ENCODE data around the gene MTO1.
A peak's percentile ranks its signal among the peaks of the same experiment; 100 is the strongest.
"Not testable (repeated sequence)": the region's sequence is repeated elsewhere in the genome, so short reads cannot be mapped to it uniquely, and the experiment has no call there.

The MTO1 gene

GRCh38 chr6:73491377-73491776 is 29.8 kb downstream of the MTO1 start:
- DNase-seq = no peak
- intact Hi-C loops (cut with DNase I) = no loop called here

- intact Hi-C loops (cut with DNase I) = no loop called here
- no peak for DNase-seq
These were observed 36.4 kb downstream of the MTO1 start for GRCh38 chr6:73497915-73498314.

GRCh38 chr6:73503027-73503772 is 41.7 kb downstream of the MTO1 start:
- no peak for DNase-seq
- intact Hi-C loops (cut with DNase I) = no loop called here

GRCh38 chr6:73504160-73504559 is 42.6 kb downstream of the MTO1 start:
- no peak for DNase-seq
- intact Hi-C loops (cut with DNase I) = no loop called here

GRCh38 chr6:73505142-73505541 is 43.6 kb downstream of the MTO1 start:
- intact Hi-C loops (cut with DNase I) = no loop called here
- DNase-seq = no peak

GRCh38 chr6:73505705-73506104 is 44.2 kb downstream of the MTO1 start:
- DNase-seq; intact Hi-C loops (cut with DNase I): not testable (repeated sequence)

- intact Hi-C loops (cut with DNase I) = no loop called here
- no peak for DNase-seq
These were observed 44.7 kb downstream of the MTO1 start for GRCh38 chr6:73506246-73506645.

- DNase-seq = no peak
- intact Hi-C loops (cut with DNase I) = no loop called here
These were observed 47.2 kb downstream of the MTO1 start for GRCh38 chr6:73508776-73509175.

- intact Hi-C loops (cut with DNase I) = loop anchor here (10.0 kb wide), 1 partner anchor 55 kb away; the partner anchor contains the start of gene CGAS
- DNase-seq = no peak
These were observed 48.3 kb downstream of the MTO1 start for GRCh38 chr6:73509851-73510250.

- intact Hi-C loops (cut with DNase I) = loop anchor here (10.0 kb wide), 1 partner anchor 57 kb away; the partner anchor contains the start of gene CGAS
- DNase-seq = no peak
These were observed 50.3 kb downstream of the MTO1 start for GRCh38 chr6:73511796-73512195.

- no peak for DNase-seq
- intact Hi-C loops (cut with DNase I) = loop anchor here (10.0 kb wide), 1 partner anchor 59 kb away; the partner anchor contains the start of gene CGAS
These were observed 51.9 kb downstream of the MTO1 start for GRCh38 chr6:73513496-73513854.

- intact Hi-C loops (cut with DNase I) = loop anchor here (5.0 to 10.0 kb wide), 2 partner anchors 60 to 138 kb away; partner anchors contain the start of genes CGAS and SLC17A5
These were observed 53.2 kb downstream of the MTO1 start for GRCh38 chr6:73514746-73515110.

GRCh38 chr6:73515204-73515655 is 53.7 kb downstream of the MTO1 start:
- intact Hi-C loops (cut with DNase I) = loop anchor here (5.0 to 10.0 kb wide), 2 partner anchors 60 to 137 kb away; partner anchors contain the start of genes CGAS and SLC17A5
- no peak for DNase-seq

More at GRCh38 chr6:73514746-73515110, 53.2 kb downstream of the MTO1 start:
- no peak for DNase-seq

GRCh38 chr6:73516514-73517489 is 55.3 kb downstream of the MTO1 start:
- peak in 1 of 42 donors; percentile 4 for DNase-seq

GRCh38 chr6:73518100-73518981 is 56.8 kb downstream of the MTO1 start:
- DNase-seq = peak in 2 of 42 donors; percentile 26 to 31

More at GRCh38 chr6:73516514-73517489, 55.3 kb downstream of the MTO1 start:
- intact Hi-C loops (cut with DNase I) = loop anchor here (5.0 to 10.0 kb wide), 2 partner anchors 62 to 135 kb away; partner anchors contain the start of genes CGAS and SLC17A5

GRCh38 chr6:73518982-73519881 is 57.7 kb downstream of the MTO1 start:
- peak in 1 of 42 donors; percentile 40 for DNase-seq
- intact Hi-C loops (cut with DNase I) = loop anchor here (5.0 to 10.0 kb wide), 2 partner anchors 64 to 133 kb away; partner anchors contain the start of genes CGAS and SLC17A5

More at GRCh38 chr6:73518100-73518981, 56.8 kb downstream of the MTO1 start:
- intact Hi-C loops (cut with DNase I) = loop anchor here (5.0 to 10.0 kb wide), 2 partner anchors 64 to 134 kb away; partner anchors contain the start of genes CGAS and SLC17A5

Measured in head of caudate nucleus (tissue), 42 donors.